Keratinocyte (primary cell): ENCODE measurements around the gene RPRD1B. TPM values are rescaled to one million over a fixed set of nuclear protein-coding genes. Genes with fewer than 3 reads are reported as not detected.

Experiments
- DNase-seq: peaks from one replicate; pipeline ENCODE4 v3.0.0-alpha.2; 2011; ENCODE audit warnings: low read depth, missing footprints, low spot score
- FAIRE-seq: peaks from 2 replicates; lab custom pipeline; 2011; peaks lifted over from hg19 to GRCh38; lab: Jason Lieb, UNC
- H2AFZ ChIP-seq: 2 replicates; pipeline ENCODE4 v1.6.0; 2012; ENCODE audit warnings: low read length, control low read depth, inconsistent platforms; ENCODE audit not compliant: control insufficient read depth
- H3K27ac ChIP-seq: 2 replicates; pipeline ENCODE4 v1.5.1; 2011; ENCODE audit warnings: low read length; ENCODE audit not compliant: control insufficient read depth, insufficient read depth
- H3K27me3 ChIP-seq: 3 replicates; pipeline ENCODE4 v1.6.0; 2011; ENCODE audit warnings: low read length; ENCODE audit not compliant: control insufficient read depth, insufficient read depth; ENCODE audit errors: extremely low read depth
- H3K36me3 ChIP-seq, 2 experiments: 2 replicates in 1 of 2; 3 replicates in 1 of 2; pipeline ENCODE4 v1.5.1; 2011; ENCODE audit warnings: low read length in 2 of 2, mild to moderate bottlenecking in 1 of 2; ENCODE audit not compliant: control insufficient read depth in 2 of 2, insufficient read depth in 2 of 2; ENCODE audit errors: extremely low read depth in 1 of 2
- H3K4me1 ChIP-seq: 3 replicates; pipeline ENCODE4 v1.5.1; 2011; ENCODE audit warnings: low read length; ENCODE audit not compliant: control insufficient read depth, insufficient read depth; ENCODE audit errors: extremely low read depth
- H3K4me2 ChIP-seq: 3 replicates; pipeline ENCODE4 v1.6.0; 2011; ENCODE audit warnings: low read depth, low read length; ENCODE audit not compliant: control insufficient read depth, insufficient read depth; ENCODE audit errors: extremely low read depth
- H3K4me3 ChIP-seq, 3 experiments: fragments of 200-600 bp in 1 of 3; sonication (generic) in 1 of 3; 2 replicates in 2 of 3; 3 replicates in 1 of 3; pipeline ENCODE4 v1.5.1; 2011 to 2016; ENCODE audit warnings: low read length in 3 of 3, mild to moderate bottlenecking in 3 of 3, control low read depth in 2 of 3, inconsistent platforms in 1 of 3, low read depth in 1 of 3, mixed read lengths in 1 of 3, mixed run types in 1 of 3, moderate library complexity in 1 of 3; ENCODE audit not compliant: control insufficient read depth in 2 of 3, insufficient read depth in 2 of 3; ENCODE audit errors: extremely low read depth in 1 of 3
- H3K79me2 ChIP-seq: 2 replicates; pipeline ENCODE4 v1.6.0; 2012; ENCODE audit warnings: low read length; ENCODE audit not compliant: control insufficient read depth, insufficient read depth
- H3K9ac ChIP-seq: 3 replicates; pipeline ENCODE4 v1.6.0; 2011; ENCODE audit warnings: low read length; ENCODE audit not compliant: control insufficient read depth, insufficient read depth; ENCODE audit errors: extremely low read depth
- H3K9me1 ChIP-seq: 3 replicates; pipeline ENCODE4 v1.6.0; 2011; ENCODE audit warnings: low read length; ENCODE audit not compliant: control insufficient read depth, insufficient read depth; ENCODE audit errors: extremely low read depth
- H3K9me3 ChIP-seq: 2 replicates; pipeline ENCODE4 v1.5.1; 2012; ENCODE audit warnings: low read depth, low read length; ENCODE audit not compliant: control insufficient read depth
- H4K20me1 ChIP-seq: 3 replicates; pipeline ENCODE4 v1.6.0; 2011; ENCODE audit warnings: low read length; ENCODE audit not compliant: control insufficient read depth, insufficient read depth; ENCODE audit errors: extremely low read depth
- EZH2 ChIP-seq: IDR thresholded peaks from one replicate; pipeline ENCODE4 v1.6.1; 2012; ENCODE audit warnings: inconsistent platforms, mild to moderate bottlenecking, low read length, moderate library complexity
- dilution Hi-C: fragments of 300-500 bp; cut with MboI; formaldehyde crosslinking; loops from one replicate; pipeline ENCODE4 v1.7.0; 2020; ENCODE audit warnings: low sequenced_read_pairs; ENCODE audit not compliant: extremely low pct_ligation_motif_present
- polyA plus RNA-seq, 5 experiments: library from polyadenylated mRNA; depleted of rRNA in 3 of 5; stranded (reverse) in 3 of 5; stranded (forward) in 1 of 5; unstranded in 1 of 5; fragments of >200 nt; gene quantifications; 1 replicate in 1 of 5; 2 replicates in 3 of 5; 3 replicates in 1 of 5; pipeline versions ENCODE4 v1.2.1 to v1.2.3, GENCODE V29; 2011 to 2012; ENCODE audit warnings: missing spikeins in 2 of 5, low read depth in 1 of 5, low replicate concordance in 1 of 5
- TF ChIP-seq, protein P1 (sequence below), 3 experiments: IDR thresholded peaks in 1 of 3; conservative IDR thresholded peaks in 1 of 3; optimal IDR thresholded peaks in 1 of 3; 2 replicates in 2 of 3; 3 replicates in 1 of 3; pipeline versions ENCODE3 to v1.5.1; 2011; ENCODE audit warnings: low read length in 3 of 3, mild to moderate bottlenecking in 3 of 3, moderate library complexity in 2 of 3, control low read depth in 1 of 3, inconsistent platforms in 1 of 3; ENCODE audit not compliant: insufficient read depth in 2 of 3; ENCODE audit errors: extremely low read depth in 1 of 3

The RPRD1B gene
- polyA plus RNA-seq, 1 donor (not counting 4 experiments of a cell fraction or from before 2014, with no cell fraction given): 19.9 TPM

DNA sequence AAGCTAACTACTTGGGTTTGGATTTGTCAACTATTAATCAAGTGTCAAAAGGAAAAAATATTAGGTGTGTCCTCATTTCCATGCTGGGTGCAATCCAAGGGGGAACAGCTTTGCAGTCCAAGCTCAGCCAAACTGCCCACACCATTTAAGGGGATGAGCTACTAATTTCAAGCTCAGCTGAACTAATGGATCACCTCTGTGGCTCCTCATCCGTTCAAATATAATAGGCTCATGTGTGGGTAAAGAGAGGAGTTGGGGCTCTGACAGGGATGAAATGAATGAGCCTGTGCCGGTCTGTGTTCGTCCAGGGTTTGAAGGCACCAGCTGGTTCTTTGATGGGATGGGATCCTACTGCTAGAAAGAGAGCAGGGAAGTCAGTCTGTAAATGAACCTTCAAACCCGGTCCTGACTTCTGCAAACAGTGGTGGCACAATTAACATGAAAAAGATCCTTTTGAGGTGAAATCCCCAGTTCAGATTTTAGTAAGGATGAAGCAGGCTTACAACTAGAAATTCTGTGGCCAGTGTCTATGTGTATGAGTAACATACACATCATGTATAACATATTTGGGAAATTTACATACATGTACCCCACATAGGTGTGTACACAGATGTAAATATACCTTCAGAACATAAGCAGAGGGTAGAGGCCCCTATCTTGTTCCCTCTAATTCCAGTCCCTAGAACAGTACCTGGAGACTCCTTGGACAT lies 42.2 kb upstream of the RPRD1B start:
- dilution Hi-C loops: no loop called here
- DNase-seq (no peak), FAIRE-seq (no peak)
- Histone ChIP-seq H3K9me3 (no peaks in the 10 kb centered on the region), H3K4me2 (no peak overlapping the region), H3K4me1 (peaks cover 29% of the 10 kb centered on the region), H3K4me3 (no peak overlapping the region), H3K79me2 (no peaks in the 10 kb centered on the region), H3K9me1 (peaks cover 3% of the 10 kb centered on the region), H3K9ac (no peak overlapping the region), H3K36me3 (peaks cover 7 to 33% of the 10 kb centered on the region in 2 experiments), H3K27ac (peak overlapping the region; percentile 42), H3K27me3 (no peaks in the 10 kb centered on the region), H4K20me1 (no peaks in the 10 kb centered on the region), H2AFZ (no peak overlapping the region)
- TF ChIP-seq EZH2: no peak
- TF ChIP-seq, protein P1, sequence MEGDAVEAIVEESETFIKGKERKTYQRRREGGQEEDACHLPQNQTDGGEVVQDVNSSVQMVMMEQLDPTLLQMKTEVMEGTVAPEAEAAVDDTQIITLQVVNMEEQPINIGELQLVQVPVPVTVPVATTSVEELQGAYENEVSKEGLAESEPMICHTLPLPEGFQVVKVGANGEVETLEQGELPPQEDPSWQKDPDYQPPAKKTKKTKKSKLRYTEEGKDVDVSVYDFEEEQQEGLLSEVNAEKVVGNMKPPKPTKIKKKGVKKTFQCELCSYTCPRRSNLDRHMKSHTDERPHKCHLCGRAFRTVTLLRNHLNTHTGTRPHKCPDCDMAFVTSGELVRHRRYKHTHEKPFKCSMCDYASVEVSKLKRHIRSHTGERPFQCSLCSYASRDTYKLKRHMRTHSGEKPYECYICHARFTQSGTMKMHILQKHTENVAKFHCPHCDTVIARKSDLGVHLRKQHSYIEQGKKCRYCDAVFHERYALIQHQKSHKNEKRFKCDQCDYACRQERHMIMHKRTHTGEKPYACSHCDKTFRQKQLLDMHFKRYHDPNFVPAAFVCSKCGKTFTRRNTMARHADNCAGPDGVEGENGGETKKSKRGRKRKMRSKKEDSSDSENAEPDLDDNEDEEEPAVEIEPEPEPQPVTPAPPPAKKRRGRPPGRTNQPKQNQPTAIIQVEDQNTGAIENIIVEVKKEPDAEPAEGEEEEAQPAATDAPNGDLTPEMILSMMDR (optimal IDR thresholded peaks at IDR 0.05 in 1 of 3, IDR thresholded peaks at IDR 0.05 in 1 of 3, conservative IDR thresholded peaks at IDR 0.05 in 1 of 3; ENCODE audit: extremely low read depth in 1 of 3, insufficient read depth in 2 of 3, low read length in 3 of 3): no peak

GRCh38 chr20:37991908-37992307 lies 41.6 kb upstream of the RPRD1B start:
- peaks cover 29% of the 10 kb centered on the region for H3K4me1 ChIP-seq
- H3K9ac ChIP-seq: no peak overlapping the region
- FAIRE-seq: no peak
- no peak overlapping the region for H3K4me2 ChIP-seq
- H2AFZ ChIP-seq: no peak overlapping the region
- no peak for DNase-seq
- no peak overlapping the region for H3K27ac ChIP-seq
- peaks cover 3% of the 10 kb centered on the region for H3K9me1 ChIP-seq
- H3K36me3 ChIP-seq: peaks cover 7 to 38% of the 10 kb centered on the region in 2 experiments
- H3K9me3 ChIP-seq: no peaks in the 10 kb centered on the region
- H3K79me2 ChIP-seq: no peaks in the 10 kb centered on the region
- H3K4me3 ChIP-seq: no peak overlapping the region
- no peak for TF ChIP-seq EZH2
- TF ChIP-seq, protein P1 (optimal IDR thresholded peaks at IDR 0.05 in 1 of 3, IDR thresholded peaks at IDR 0.05 in 1 of 3, conservative IDR thresholded peaks at IDR 0.05 in 1 of 3; ENCODE audit: extremely low read depth in 1 of 3, insufficient read depth in 2 of 3, low read length in 3 of 3): no peak
- dilution Hi-C loops: no loop called here
- no peaks in the 10 kb centered on the region for H4K20me1 ChIP-seq
- no peaks in the 10 kb centered on the region for H3K27me3 ChIP-seq
